ENCODE measurements around the gene IQCF2.
"Not testable (repeated sequence)": the region's sequence is repeated elsewhere in the genome, so short reads cannot be mapped to it uniquely, and the experiment has no call there.

The IQCF2 gene

DNA sequence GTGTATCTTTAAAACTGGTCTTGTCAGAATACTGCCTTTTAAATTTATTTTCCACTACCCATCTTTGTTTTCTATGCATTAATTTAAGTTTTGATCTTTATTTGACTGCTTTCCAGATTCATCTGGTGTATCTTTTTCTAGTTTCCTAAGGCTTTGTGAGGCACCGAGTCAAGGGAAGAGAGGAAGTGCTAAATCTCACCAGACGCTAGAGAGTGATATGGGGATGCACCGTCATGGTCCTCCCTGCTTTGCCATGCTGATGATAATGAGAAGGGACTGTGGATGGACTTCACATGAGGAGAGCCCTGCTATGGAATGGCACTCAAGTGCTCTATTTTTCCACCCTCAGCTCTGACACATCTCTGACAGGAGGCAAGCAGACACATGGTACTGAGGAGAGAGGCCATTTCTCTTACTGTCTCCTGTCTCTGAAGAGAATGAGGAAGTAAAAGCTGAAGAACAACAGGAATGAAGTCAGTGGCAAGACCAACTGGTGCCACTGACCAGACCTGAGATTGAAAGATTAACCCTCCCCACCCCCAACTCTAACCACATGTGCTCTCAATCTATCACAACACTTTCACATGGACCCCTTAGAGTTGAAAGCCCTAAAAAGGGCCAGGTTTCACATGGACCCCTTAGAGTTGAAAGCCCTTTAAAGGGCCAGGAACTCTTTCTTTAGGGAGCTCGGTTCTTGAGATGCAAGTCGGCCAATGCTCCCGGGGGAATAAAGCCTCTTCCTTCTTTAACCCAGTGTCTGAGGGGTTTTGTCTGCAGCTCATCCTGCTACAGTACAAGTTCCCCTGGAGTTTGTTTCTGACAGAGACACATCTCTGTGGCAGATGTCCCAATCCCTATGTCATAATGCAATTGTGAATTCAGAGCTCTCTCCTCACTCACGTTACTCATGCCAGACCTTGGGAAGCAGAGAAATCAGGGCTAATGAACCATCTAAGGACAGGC lies at the start of gene IQCF2:
Gene IQCF2 (plus strand): TSS at position 913 of the 963 bp plus-strand sequence. CDS start 52 bp downstream, outside the sequence.
- DNase-seq (ENCODE audit: low read depth), result no peak

DNA sequence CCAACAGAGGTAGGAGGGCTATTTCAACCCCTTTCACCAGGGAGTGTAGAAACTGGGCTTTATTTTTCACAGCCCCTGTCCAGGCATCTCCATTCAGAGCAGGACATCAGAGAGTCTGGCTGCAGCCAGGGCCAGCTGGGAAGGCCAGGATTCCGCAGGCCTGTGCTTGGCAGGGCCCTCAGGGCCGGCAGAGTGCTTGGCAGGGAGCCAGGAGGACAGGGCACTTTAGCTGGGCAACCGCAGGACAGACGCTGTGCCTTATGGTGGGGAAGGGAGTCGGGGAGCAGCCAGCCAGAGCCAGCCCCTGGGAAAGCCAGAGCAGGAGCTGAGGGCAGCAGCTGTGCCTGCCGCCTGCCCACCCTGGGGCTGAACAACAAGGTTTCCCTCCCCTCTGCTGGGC lies 47.9 kb upstream of the IQCF2 start:
- DNase-seq (ENCODE audit: low read depth), result no peak

DNA sequence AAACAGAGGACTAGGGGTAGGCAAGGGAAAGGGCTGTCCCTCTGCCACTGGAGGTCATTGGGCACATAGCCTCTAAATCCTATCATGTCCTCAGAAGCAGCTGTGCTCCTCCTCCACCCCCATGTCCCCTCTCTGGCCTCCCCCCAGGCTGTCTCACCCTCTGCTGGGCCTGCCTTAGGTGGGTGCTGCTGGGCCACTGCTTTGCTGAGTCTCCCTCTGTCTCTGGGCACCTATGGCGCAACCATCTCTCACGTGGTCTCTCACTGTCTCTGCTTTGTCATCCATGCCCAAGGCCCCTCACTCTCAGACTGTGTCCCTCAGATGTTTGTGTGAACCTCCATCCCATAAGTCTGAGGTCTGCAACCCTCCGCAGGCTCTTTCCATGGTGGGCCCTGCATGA lies 47.4 kb upstream of the IQCF2 start:
- no peak for DNase-seq (ENCODE audit: low read depth)

DNA sequence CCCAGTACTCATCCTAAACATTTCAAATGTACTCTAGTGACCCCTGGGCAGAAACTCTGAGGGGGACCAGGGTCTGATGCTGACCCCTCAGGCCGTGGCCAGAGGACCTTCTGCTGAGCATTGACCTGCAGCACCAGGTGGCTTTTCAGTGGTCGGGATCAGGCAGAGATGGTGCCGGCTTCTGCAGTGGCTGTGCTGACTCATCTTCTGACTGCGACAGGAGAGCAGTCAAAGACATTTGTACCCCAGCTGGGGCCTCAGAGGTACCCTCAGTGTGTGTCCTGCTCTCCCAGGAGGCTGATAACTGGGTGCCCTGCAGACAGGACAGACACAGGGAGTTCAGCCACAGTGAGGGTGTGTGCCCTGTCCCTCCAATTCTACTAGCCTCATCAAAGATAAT lies 45.8 kb upstream of the IQCF2 start:
- no peak for DNase-seq (ENCODE audit: low read depth)

DNA sequence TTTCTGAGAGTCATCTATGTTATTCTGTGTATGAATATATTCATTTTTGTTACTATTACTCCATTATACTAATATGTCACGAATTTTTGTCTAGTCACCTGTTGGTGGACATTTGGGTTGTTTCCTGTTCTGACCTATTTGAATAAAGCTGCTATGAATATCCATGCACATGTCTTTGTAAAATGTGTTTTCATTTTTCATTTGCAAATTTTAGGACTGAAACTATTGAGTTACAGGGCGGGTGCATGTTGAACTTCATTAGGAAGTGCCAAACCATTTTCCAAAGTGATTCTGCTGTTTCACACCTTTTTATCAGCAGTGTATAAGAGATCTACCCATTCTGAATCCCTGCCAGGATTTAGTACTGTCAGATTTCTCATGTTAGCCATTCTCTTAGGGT lies 44.7 kb upstream of the IQCF2 start:
- DNase-seq (ENCODE audit: low read depth), result no peak

DNA sequence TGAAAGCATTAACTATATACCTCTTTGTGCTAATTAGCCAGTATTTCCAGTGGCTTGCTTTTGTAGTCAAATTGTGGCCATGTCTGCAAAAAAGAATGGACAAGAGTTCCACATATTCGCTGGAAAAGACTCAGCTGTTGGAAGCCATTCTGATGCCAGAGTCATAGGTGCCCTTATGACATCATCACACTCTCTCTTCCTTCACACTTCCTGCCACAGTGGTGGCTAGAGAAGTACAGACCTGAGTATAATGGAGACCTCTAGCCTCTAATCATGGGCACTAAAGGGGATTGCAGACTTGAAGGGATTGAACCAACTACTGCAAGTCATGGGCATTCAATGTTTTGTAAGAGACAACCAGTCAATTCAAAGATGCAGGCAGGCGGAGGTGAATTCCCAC lies 44.0 kb upstream of the IQCF2 start:
- no peak for DNase-seq (ENCODE audit: low read depth)

DNA sequence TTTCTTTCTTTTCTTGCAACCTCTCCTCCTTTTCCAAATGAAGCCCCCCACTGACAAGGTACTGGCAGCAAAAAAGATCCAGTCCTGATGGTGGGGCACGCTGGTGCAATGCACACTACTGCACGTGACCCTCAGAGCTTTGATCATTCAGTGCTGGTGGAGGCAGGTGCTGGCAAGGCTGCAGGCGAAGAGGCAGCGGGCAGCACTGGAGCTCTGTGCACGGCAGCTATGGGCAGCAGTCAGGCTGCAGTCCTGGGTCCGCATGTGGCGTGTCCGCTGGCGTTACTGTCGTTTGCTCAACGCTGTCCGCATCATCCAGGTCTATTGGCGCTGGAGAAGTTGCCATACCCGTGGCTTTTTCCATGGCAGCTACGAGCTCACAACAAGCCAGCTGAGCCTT lies 42.3 kb upstream of the IQCF2 start:
- DNase-seq (ENCODE audit: low read depth), result no peak

DNA sequence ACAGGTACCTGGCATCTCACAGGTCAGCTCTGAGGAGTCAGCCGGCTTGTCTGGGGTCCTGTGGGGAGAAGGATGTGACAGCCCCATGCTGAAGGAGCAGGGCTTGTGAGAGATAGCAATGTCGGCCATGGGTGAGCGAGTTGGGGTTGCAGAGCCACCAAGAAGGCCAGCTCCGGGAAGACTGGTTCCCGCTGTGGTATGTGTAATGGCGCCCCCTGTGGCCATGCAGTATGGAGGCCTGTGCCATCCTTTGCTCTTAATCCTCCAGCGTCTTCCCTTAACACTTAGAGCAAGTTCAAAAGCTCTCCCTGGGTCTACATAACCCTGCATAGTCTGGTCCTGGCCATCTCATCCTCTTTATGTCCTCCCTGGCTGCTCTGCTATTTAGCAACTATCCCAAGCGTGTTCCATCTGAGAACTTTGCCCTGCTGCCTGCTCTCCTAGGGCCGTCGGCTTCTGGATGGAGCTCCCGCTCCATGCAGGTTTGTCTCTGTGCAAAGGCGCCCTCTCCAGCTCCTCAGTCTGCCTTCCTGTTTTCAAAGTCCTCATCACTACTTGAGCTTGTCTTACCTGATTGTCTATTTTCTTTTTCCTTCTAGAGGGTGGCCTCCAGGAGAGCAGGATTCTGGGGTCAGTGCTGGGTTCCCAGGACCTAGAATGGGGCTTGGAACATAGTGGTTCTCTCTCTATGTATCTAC lies 41.6 kb upstream of the IQCF2 start:
- no peak for DNase-seq (ENCODE audit: low read depth)

DNA sequence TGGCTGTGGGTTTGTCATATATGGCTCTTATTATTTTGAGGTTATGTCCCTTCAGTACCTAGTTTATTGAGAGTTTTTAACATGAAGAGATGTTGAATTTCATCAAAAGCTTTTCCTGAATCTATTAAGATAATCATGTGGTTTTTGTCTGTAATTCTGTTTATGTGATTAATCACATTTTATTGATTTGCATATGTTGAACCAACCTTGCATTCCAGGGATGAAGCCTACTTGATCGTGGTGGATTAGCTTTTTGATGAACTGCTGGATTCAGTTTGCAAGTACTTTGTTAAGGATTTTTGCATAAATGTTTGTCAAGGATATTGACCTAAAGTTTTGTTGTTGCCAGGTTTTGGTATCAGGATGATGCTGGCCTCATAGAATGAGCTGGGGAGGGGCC lies 33.1 kb upstream of the IQCF2 start:
- no peak for DNase-seq (ENCODE audit: low read depth)

DNA sequence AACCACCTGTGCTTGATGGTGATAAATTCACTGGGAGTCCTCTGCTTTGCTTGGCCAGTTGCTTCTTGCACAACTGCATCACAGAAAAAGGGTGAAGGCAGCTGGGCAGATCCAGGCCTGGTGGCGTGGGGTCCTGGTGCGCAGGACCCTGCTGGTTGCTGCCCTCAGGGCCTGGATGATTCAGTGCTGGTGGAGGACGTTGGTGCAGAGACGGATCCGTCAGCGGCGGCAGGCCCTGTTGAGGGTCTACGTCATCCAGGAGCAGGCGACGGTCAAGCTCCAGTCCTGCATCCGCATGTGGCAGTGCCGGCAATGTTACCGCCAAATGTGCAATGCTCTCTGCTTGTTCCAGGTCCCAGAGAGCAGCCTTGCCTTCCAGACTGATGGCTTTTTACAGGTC lies 31.1 kb upstream of the IQCF2 start:
- no peak for DNase-seq (ENCODE audit: low read depth)

DNA sequence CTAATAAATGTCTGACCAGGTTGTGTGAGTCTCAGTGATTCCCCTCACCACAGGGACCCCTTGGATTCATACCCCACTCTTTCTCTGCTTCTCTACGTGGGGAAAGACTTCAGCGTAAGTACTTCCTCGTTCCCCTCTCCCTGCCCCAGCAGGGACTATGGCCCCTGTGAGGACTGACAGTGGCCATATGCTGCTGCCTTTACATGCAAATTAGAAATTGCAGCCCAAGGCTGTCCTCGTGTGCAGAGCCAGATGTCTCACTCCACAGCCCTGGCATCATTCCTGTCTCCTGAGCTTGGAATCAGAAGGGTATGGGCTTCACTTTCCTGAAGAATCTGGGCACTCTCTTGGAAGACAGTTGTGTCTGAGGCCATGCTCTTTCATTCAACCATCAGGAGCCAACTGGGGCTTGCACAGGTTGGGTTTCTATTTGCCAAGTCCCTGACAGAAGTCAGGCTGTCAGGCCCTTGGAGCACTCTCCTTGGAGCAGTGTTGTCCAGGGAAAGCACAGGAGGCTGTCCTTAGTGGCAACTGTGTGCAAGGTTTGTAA lies 30.5 kb upstream of the IQCF2 start:
- DNase-seq (ENCODE audit: low read depth), result no peak

DNA sequence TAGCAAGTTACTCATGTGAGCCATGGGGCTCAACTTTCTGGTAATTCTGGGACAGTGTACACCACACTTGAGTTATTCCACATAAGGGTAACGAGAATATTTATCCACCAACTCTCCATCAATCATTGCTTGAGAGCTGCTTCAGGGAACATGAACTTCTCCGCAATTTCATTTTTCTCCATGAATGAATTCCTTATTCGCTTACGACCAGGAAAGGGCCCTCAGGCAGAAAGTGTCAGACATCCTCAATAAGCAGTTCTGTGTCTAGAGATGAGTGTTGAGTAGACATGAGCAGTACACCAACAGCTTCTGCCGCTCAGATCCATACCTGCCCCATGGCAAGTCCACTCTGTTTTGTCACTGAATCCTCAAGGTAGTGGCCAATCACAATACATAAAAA lies 24.8 kb upstream of the IQCF2 start:
- DNase-seq (ENCODE audit: low read depth), result no peak

DNA sequence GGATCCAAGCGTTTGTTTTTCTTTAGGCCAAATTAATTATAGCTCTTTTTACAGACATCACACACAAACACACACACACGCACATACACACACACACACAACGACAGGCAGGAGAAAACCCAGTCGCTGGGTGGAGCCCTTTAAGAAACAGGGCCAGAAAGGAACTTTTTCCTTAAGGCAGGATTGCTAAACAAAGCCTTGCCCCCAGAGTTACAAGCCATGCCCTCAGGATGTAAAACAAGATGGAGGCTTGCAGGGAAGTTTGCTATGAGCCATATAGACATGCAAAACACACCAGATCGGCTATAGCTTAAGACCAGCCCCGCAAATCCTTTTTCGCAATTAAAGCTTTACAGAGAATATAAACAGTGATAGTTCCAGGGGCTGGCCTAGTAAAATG lies 16.3 kb upstream of the IQCF2 start:
- no peak for DNase-seq (ENCODE audit: low read depth)

DNA sequence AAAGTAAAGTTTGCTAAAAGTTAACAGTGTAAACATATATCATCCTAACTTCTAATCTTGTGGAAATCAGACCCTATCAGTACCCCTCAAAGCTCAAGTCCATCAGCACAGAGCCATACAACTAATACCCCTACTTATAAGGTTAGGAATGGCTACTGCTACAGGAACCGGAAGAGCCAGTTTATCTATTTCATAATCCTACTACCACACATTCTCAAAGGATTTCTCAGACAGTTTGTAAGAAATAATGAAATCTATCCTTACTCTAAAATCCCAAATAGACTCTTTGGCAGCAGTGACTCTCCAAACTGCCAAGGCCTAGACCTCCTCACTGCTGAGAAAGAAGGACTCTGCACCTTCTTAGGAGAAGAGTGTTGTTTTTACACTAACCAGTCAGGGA lies 6.0 kb upstream of the IQCF2 start:
- not testable (repeated sequence) for DNase-seq (ENCODE audit: low read depth)

DNA sequence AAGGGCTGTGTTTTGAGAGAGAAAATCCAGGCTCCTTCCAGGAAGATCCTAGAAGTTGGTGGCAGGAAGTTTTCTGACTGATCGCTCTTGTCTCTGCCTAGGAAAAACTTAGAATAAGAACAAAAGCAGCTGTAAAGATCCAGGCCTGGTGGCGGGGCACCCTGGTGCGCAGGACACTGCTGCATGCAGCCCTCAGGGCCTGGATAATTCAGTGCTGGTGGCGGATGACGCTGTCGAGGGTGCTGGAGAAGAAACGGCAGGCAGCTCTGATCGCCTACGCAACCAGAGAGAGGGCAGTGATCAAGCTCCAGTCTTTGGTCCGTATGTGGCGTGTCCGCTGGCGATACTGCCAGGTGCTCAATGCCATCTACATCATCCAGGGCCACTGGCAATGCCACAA lies 1.5 kb downstream of the IQCF2 start:
- no peak for DNase-seq (ENCODE audit: low read depth)

DNA sequence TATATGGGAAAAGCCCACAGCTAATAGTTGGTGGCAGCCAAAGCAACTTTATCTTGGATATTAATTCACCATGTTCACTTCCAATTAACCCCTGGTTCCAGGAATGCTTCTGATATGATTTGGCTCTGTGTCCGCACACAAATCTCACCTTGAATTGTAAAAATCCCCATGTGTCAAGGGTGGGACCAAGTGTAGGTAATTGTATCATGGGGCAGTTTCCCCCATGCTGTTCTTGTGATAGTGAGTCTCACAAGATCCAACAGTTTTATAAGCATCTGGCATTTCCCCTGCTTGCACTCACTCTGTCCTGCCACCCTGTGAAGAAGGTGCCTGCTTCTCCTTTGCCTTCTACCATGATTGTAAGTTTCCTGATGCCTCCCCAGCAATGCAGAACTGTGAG lies 7.5 kb downstream of the IQCF2 start:
- not testable (repeated sequence) for DNase-seq (ENCODE audit: low read depth)

DNA sequence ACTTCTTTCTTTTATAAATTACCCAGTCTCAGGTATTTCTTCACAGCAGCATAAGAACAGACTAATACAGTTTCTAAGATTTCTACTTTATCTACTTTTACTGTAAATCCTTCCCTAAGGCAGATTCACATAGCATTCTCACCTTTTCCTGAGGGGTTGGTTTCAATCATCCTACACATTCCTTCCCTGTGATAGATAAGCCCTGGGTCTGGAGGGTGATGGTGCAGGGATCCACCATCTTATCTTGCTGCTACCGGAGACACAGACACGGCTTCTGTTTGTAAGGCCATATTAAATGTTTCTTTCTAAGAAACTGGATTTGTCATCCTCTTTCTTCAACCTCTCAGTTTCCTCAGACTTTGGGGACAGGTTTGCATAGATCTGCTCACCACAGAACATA lies 7.9 kb downstream of the IQCF2 start:
- DNase-seq (ENCODE audit: low read depth), result no peak

DNA sequence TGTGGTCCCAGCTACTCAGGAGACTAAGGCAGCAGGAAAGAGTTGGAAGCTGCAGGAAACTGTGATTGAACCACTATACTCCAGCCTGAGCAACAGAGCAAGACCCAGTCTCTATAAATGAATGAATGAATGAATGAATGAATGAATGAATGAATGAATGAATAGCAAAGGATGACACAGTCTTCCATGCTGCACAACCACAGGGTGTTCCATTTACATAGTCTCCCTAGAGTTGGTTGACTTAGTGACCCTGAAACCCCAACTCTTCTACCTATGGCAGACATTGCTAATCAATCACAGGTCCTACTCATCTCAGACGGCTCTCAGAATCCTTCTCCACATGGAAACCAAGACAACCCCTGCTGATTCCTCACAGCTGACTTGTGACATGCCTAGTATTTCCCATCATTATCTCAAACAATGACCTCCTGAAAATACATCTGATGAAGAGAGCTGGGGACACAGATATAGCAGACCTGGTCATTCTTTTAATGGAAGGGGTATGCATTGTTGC lies 11.9 kb downstream of the IQCF2 start:
- no peak for DNase-seq (ENCODE audit: low read depth)

DNA sequence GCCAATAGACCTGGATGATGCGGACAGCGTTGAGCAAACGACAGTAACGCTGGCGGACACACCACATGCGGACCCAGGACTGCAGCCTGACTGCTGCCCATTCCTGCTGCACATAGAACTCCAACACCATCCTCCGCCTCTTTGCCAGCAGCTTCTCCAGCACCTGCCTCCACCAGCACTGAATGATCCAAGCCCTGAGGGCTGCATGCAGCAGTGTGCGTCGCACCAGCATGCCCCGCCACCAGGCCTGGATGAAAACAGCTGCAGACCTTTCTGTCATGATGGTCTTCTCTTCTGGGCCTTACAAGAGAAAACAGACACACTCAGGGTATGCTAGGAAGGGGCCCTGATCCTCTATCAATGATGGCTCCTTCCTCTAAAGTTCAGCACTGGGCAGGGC lies 12.5 kb downstream of the IQCF2 start:
- no peak for DNase-seq (ENCODE audit: low read depth)

DNA sequence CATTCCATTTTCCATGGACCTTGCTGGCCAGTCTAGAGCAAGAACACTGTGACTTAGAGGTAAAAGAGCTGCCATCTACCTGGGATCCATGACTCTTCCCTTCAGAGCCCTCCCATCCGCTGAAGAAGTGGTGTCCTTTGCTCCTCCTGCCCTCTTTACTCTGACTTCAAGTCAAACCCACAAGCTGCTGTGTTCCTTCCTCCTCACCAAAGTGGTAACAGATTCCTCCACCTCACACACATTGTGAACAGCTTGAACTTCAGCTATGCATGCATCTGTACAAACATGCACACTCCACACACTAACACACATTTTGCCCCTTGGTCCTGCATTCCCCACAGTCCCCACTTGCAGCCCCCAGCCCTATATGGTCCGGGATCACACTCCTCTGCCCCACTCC lies 13.0 kb downstream of the IQCF2 start:
- no peak for DNase-seq (ENCODE audit: low read depth)

DNA sequence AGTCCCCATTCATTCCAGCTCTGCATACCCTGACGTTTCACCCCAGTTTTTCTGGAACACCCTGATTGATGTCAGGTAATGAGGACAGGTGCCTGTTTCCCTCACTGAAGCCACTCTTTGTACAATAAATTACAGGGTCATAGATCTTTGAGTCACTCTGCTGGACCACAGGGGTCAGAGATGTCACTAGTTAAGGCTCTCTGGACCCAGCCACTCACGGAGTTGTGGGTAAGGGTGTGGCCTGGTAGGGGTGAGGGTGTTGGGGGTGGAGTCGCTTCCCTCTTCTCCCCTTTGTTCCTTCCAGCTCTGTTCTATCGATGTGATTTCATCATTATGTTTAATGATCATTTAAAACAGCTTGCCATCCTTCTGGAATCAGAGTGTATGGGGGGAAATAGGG lies 13.5 kb downstream of the IQCF2 start:
- DNase-seq (ENCODE audit: low read depth), result no peak

DNA sequence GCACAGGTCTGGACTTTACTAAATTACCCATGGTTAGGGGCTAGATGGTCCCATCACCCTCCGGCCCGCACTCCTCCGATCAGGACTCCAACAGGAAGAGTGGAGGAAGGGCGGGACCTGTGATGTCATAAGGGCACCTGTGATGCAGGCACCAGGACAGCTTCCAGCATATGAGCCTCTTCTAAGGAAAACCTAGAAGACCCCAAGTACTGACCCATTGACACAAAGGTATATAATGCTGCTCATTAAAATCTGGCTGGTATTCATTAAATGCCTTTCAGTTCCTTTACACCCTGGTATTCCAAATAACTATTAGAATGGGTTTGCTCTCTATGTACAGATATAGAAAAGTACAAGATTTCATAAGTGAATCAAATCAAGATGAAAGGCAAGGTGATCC lies 14.1 kb downstream of the IQCF2 start, which contains the start of gene IQCF5:
Gene IQCF5 (minus strand): TSS at position 101 of the 400 bp plus-strand sequence. CDS start 70 bp downstream, at position 31.
- no peak for DNase-seq (ENCODE audit: low read depth)

DNA sequence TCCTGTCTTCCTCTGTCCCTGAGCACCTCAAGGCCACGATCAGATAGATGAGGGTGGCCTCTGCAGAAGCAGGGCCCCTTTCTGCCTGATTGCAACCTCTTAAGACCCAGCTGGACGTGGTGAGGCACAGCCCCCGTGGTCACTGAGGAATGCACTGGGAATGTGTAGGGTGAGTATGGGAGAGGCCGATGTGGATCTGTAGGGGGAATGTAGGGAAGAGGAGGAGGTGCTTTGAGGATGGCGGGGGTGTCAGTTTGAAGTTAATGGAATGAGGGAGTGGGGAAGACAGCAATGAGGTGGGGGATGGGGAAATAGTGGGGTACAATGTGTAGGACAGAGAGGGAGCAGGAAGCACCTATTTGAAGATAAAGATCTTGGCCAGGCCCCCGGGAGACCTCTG lies 14.8 kb downstream of the IQCF2 start:
- no peak for DNase-seq (ENCODE audit: low read depth)

Data from activated T-cell treated with anti-CD3 and anti-CD28 coated beads for 1 hour (primary cell).